K562 (cell line): ENCODE results near the gene GFI1. TPM values are rescaled to one million over a fixed set of nuclear protein-coding genes. Genes with fewer than 3 reads are reported as not detected.

ENCODE experiments used
- ATAC-seq: fragments of 200-7000 bp; cut with Tn5 transposase; 3 replicates; pipeline ENCODE4 v1.9.1; 2020; ENCODE audit warnings: moderate library complexity
- BruUV-seq: library from RNA; stranded (reverse); fragments of 400-500 nt; replicated peaks from 2 replicates; lab custom pipeline; 2021; lab: Mats Ljungman, UMichigan
- CTCF ChIA-PET: fragments of 300-600 bp; formaldehyde crosslinking; extraction: SDS; loops from one replicate; lab custom pipeline; 2021; ENCODE audit warnings: low intra/inter-chr PET ratio; lab: Yijun Ruan, JAX
- POLR2A ChIA-PET: fragments of 300-600, 350-650 bp; sonication (Branson Sonifier 250); formaldehyde crosslinking; extraction: SDS; loops from one replicate; lab custom pipeline; 2021; ENCODE audit warnings: antibody characterized with exemption, inconsistent platforms; lab: Yijun Ruan, JAX
- DNase-seq, 4 experiments: peaks; one replicate each; pipeline versions ENCODE4 v3.0.0 to v3.0.0-alpha.2; 2011 to 2018; ENCODE audit warnings: low spot score in 3 of 4, mixed read lengths in 3 of 4; ENCODE audit errors: extremely low read depth in 1 of 4
- FAIRE-seq: peaks from 2 replicates; lab custom pipeline; 2011; peaks lifted over from hg19 to GRCh38; lab: Jason Lieb, UNC
- H2AFZ ChIP-seq: 2 replicates; pipeline ENCODE4 v1.6.0; 2011; ENCODE audit warnings: low read depth, low read length, control low read depth, inconsistent platforms
- H3K27ac ChIP-seq: fragments of 200-600 bp; 3 replicates; pipeline ENCODE4 v1.8.0; 2011; ENCODE audit warnings: low read depth, mild to moderate bottlenecking, control low read depth, inconsistent platforms, low read length, moderate library complexity, mixed read lengths; ENCODE audit errors: extremely low read depth
- H3K27me3 ChIP-seq, 2 experiments: fragments of 300-600 bp in 1 of 2; 2 replicates in 1 of 2; 3 replicates in 1 of 2; pipeline versions ENCODE4 v1.6.0 to v1.8.0; 2011; ENCODE audit warnings: inconsistent platforms in 2 of 2, low read length in 2 of 2, mild to moderate bottlenecking in 1 of 2, mixed read lengths in 1 of 2, moderate library complexity in 1 of 2; ENCODE audit not compliant: control insufficient read depth in 2 of 2, insufficient read depth in 2 of 2
- H3K36me3 ChIP-seq: fragments of 300-600 bp; 3 replicates; pipeline ENCODE4 v1.8.0; 2011; ENCODE audit warnings: mild to moderate bottlenecking, low read length, inconsistent platforms; ENCODE audit not compliant: control insufficient read depth, insufficient read depth
- H3K4me1 ChIP-seq, 2 experiments: fragments of 200-600 bp in 1 of 2; replicated peaks in 1 of 2; 2 replicates in 1 of 2; 3 replicates in 1 of 2; pipeline versions ENCODE4 v1.5.1 to v1.8.0; 2011; ENCODE audit warnings: inconsistent platforms in 2 of 2, low read length in 2 of 2, mild to moderate bottlenecking in 1 of 2, mixed read lengths in 1 of 2, moderate library complexity in 1 of 2; ENCODE audit not compliant: control insufficient read depth in 2 of 2, insufficient read depth in 2 of 2
- H3K4me2 ChIP-seq: 2 replicates; pipeline ENCODE4 v1.6.1; 2011; ENCODE audit warnings: low read length, control low read depth, inconsistent platforms, mixed read lengths; ENCODE audit not compliant: insufficient read depth
- H3K4me3 ChIP-seq: fragments of 200-600 bp; sonication (generic), shearing (Covaris generic); 2 replicates; pipeline ENCODE4 v1.5.1; 2016; ENCODE audit warnings: control low read depth, inconsistent platforms
- H3K79me2 ChIP-seq: fragments of 200-600 bp; 3 replicates; pipeline ENCODE4 v1.8.0; 2011; ENCODE audit warnings: low read length, inconsistent platforms; ENCODE audit not compliant: control insufficient read depth, insufficient read depth
- H3K9ac ChIP-seq, 2 experiments: 2 replicates each; pipeline versions ENCODE4 v1.6.0 to v1.6.1; 2011; ENCODE audit warnings: low read depth in 2 of 2, low read length in 2 of 2, control low read depth in 1 of 2, inconsistent platforms in 1 of 2, mild to moderate bottlenecking in 1 of 2, mixed read lengths in 1 of 2; ENCODE audit not compliant: insufficient read depth in 1 of 2
- H3K9me1 ChIP-seq: one replicate; pipeline ENCODE4 v1.6.0; 2011; ENCODE audit warnings: inconsistent platforms, mild to moderate bottlenecking, low read length, moderate library complexity; ENCODE audit not compliant: control insufficient read depth, insufficient read depth
- H3K9me3 ChIP-seq: replicated peaks from 2 replicates; pipeline ENCODE4 v1.5.1; 2011; ENCODE audit warnings: low read depth, low read length, inconsistent platforms; ENCODE audit not compliant: control insufficient read depth, insufficient read depth
- H4K20me1 ChIP-seq: replicated peaks from 2 replicates; pipeline ENCODE4 v1.6.1; 2011; ENCODE audit warnings: low read length, inconsistent platforms, mixed read lengths; ENCODE audit not compliant: control insufficient read depth, insufficient read depth
- ASH1L ChIP-seq: fragments of 450-650 bp; IDR thresholded peaks from 2 replicates; pipeline ENCODE4 v1.6.1; 2018; ENCODE audit warnings: borderline replicate concordance, mild to moderate bottlenecking, low read depth; ENCODE audit not compliant: partially characterized antibody
- ATF1 ChIP-seq, 2 experiments: fragments of 450-650 bp in 1 of 2; IDR thresholded peaks; 2 replicates each; pipeline ENCODE4 v1.6.1; 2016; ENCODE audit warnings: missing compliant biosample characterization in 1 of 2, missing genetic modification characterization in 1 of 2
- CHCHD3 ChIP-seq: fragments of 250-450 bp; sonication (Bioruptor Pico); IDR thresholded peaks from 2 replicates; pipeline ENCODE4 v2.1.2; 2022; ENCODE audit warnings: mild to moderate bottlenecking
- FOXO4 ChIP-seq: fragments of 450-650 bp; formaldehyde crosslinking; IDR thresholded peaks from 2 replicates; pipeline ENCODE4 v1.4.0; 2020; ENCODE audit warnings: mild to moderate bottlenecking, moderate library complexity
- MAFG ChIP-seq: fragments of 450-650 bp; conservative IDR thresholded peaks from 2 replicates; pipeline ENCODE4 v1.6.1; 2016; ENCODE audit warnings: missing genetic modification characterization, missing compliant biosample characterization
- SIRT6 ChIP-seq: IDR thresholded peaks from one replicate; pipeline ENCODE4 v1.6.1; 2012; ENCODE audit warnings: low read depth, mild to moderate bottlenecking, control low read depth, inconsistent platforms, low read length, moderate library complexity
- YBX1 ChIP-seq: fragments of 450-650 bp; IDR thresholded peaks from 2 replicates; pipeline ENCODE4 v1.7.1; 2016; ENCODE audit warnings: mild to moderate bottlenecking
- ZNF316 ChIP-seq: fragments of 450-650 bp; IDR thresholded peaks from 2 replicates; pipeline ENCODE4 v1.6.1; 2016
- WGBS: fragments of 100-300 bp; shearing (Covaris generic); methylation state at CpG from one replicate; pipeline ENCODE4 v1.1.6; 2016; ENCODE audit warnings: low coverage, mixed read lengths; ENCODE audit not compliant: insufficient coverage; ENCODE audit errors: missing lambda C conversion rate; 5-methylcytosine and 5-hydroxymethylcytosine counted together
- in situ Hi-C: fragments of 300-500 bp; cut with MboI; formaldehyde crosslinking; loops from 4 replicates; pipeline ENCODE4 v1.15.0; 2018; ENCODE audit warnings: inconsistent platforms, mixed read lengths
- intact Hi-C: fragments of 100-400 bp; cut with micrococcal nuclease; formaldehyde crosslinking; loops from 2 replicates; pipeline ENCODE4 v1.14.2; 2022
- polyA plus RNA-seq, 8 experiments: library from polyadenylated mRNA; depleted of rRNA in 4 of 8; stranded (reverse) in 5 of 8; unstranded in 3 of 8; fragments of >200 nt; fragmentation: Nextera tagmentation in 2 of 8; fragmentation: Illumina TruSeq in 1 of 8; extraction: Ambion mirVana in 2 of 8; extraction: Trizol in 1 of 8; gene quantifications; 2 replicates each; pipeline versions ENCODE4 v1.2.1 to v1.2.3, GENCODE V29; 2011 to 2014; ENCODE audit warnings: inconsistent platforms in 1 of 8, missing spikeins in 1 of 8
- total RNA-seq, 7 experiments: library from RNA; depleted of rRNA in 6 of 7; stranded (reverse); fragments of >200 nt in 6 of 7; fragmentation: Illumina TruSeq in 2 of 7; extraction: Trizol in 2 of 7; gene quantifications; 2 replicates each; pipeline versions ENCODE4 v1.2.1 to v1.2.3, GENCODE V29; 2011 to 2021; ENCODE audit warnings: low replicate concordance in 1 of 7

The GFI1 gene
- total and polyA plus RNA-seq, 9 of the 15 experiments (the other 6 are each of a cell fraction or from before 2014, with no cell fraction given) = 0.07 to 0.93 (median 0.46) TPM

GRCh38 chr1:92481599-92481925 lies 5.2 kb downstream of the GFI1 start (continued):
- TF ChIP-seq FOXO4 (CRISPR knock-in tag) = no peak

- Histone ChIP-seq H3K79me2 (no peaks in the 10 kb centered on the region), H3K9ac (no peak overlapping the region)
- no peak for TF ChIP-seq YBX1
- TF ChIP-seq ASH1L = no peak
- TF ChIP-seq MAFG = no peak
- TF ChIP-seq CHCHD3 (CRISPR knock-in tag) = no peak
- no peak for TF ChIP-seq SIRT6
- no peak for TF ChIP-seq ZNF316
- TF ChIP-seq ATF1 (CRISPR knock-in tag; IDR thresholded peaks at IDR 0.05) = no peak
- TF ChIP-seq ATF1 (tag; IDR thresholded peaks at IDR 0.05) = no peak
- TF ChIP-seq, all 486 proteins: peak for 0
- WGBS = 65% methylated on average over 28 of the region's 65 CpGs
- H3K9me1 ChIP-seq = no peaks in the 10 kb centered on the region
- no peak overlapping the region for H3K4me2 ChIP-seq
- POLR2A ChIA-PET = no interaction called here
- peaks cover 0 to 21% of the 10 kb centered on the region in 2 experiments; a peak in 2 of 5 replicates for H3K4me1 ChIP-seq
- no peaks in the 10 kb centered on the region for H4K20me1 ChIP-seq
- no peak for FAIRE-seq
- no peak overlapping the region for H3K27ac ChIP-seq
- no TSS peak for BruUV-seq
- H3K27me3 ChIP-seq = peaks cover 4 to 22% of the 10 kb centered on the region in 2 experiments; a peak in 3 of 5 replicates
- no peaks in the 10 kb centered on the region for H3K36me3 ChIP-seq
- H3K9me3 ChIP-seq = peaks cover 5% of the 10 kb centered on the region; the same call in 1 of the 2 replicates
- CTCF ChIA-PET = no interaction called here
- H3K4me3 ChIP-seq = no peak overlapping the region
- no peak for DNase-seq
- no peak overlapping the region for H2AFZ ChIP-seq
- in situ Hi-C loops = no loop called here
- no peak for ATAC-seq
- intact Hi-C loops = no loop called here
Observed at GRCh38 chr1:92480813-92481598, 5.7 kb downstream of the GFI1 start.
